ENCODE measurements around the gene GCK. TPM values are rescaled to one million over a fixed set of nuclear protein-coding genes. Genes with fewer than 3 reads are reported as not detected.

The GCK gene
- total RNA-seq, result 1 to 10 TPM; 1.1 to 1.3 TPM

- ChIA-PET POLR2A (no interaction called here), CTCF (no interaction called here)
- Mint-ChIP-seq H3K36me3 (no peaks in the 10 kb centered on the region), H3K27me3 (no peaks in the 10 kb centered on the region), H3K9me3 (no peaks in the 10 kb centered on the region), H3K4me3 (no peak within 1 kb of the TSS), H3K27ac (no peak within 1 kb of the TSS), H3K4me1 (ENCODE audit: low read depth) (peaks cover 6% of the 10 kb centered on the region)
- intact Hi-C loops (cut with micrococcal nuclease), result no loop called here
- DNase-seq, result no peak
Observed at GRCh38 chr7:44189286-44189992, at the start of gene GCK. GCK (minus strand) TSS chr7:44189439; CDS start chr7:44188953, 486 bp downstream.

GRCh38 chr7:44238116-44238695 is 49.0 kb upstream of the GCK start:
- intact Hi-C loops (cut with micrococcal nuclease), result no loop called here
- CTCF ChIA-PET, result interaction anchor here (1.1 kb wide), 1 partner anchor 327 kb away, joined by 4 read pairs; no protein-coding TSS in a partner anchor
- no peak overlapping the region for H3K27ac Mint-ChIP-seq
- H3K4me3 Mint-ChIP-seq, result no peak overlapping the region
- DNase-seq, result no peak
- no peaks in the 10 kb centered on the region for H3K36me3 Mint-ChIP-seq
- no peaks in the 10 kb centered on the region for H3K4me1 Mint-ChIP-seq (ENCODE audit: low read depth)
- H3K9me3 Mint-ChIP-seq, result no peaks in the 10 kb centered on the region
- POLR2A ChIA-PET, result no interaction called here
- H3K27me3 Mint-ChIP-seq, result no peaks in the 10 kb centered on the region

GRCh38 chr7:44237696-44238095 is 48.5 kb upstream of the GCK start:
- Mint-ChIP-seq H3K27me3 (no peaks in the 10 kb centered on the region), H3K4me1 (ENCODE audit: low read depth) (no peaks in the 10 kb centered on the region), H3K4me3 (no peak overlapping the region), H3K36me3 (no peaks in the 10 kb centered on the region), H3K27ac (no peak overlapping the region), H3K9me3 (no peaks in the 10 kb centered on the region)
- CTCF ChIA-PET, result interaction anchor here (1.1 kb wide), 1 partner anchor 328 kb away, joined by 4 read pairs; no protein-coding TSS in a partner anchor
- POLR2A ChIA-PET, result no interaction called here
- intact Hi-C loops (cut with micrococcal nuclease), result no loop called here
- no peak for DNase-seq

- CTCF ChIA-PET, result no interaction called here
- Mint-ChIP-seq H3K27ac (no peak overlapping the region), H3K4me1 (ENCODE audit: low read depth) (no peaks in the 10 kb centered on the region), H3K36me3 (no peaks in the 10 kb centered on the region), H3K9me3 (no peaks in the 10 kb centered on the region), H3K4me3 (no peak overlapping the region), H3K27me3 (no peaks in the 10 kb centered on the region)
- POLR2A ChIA-PET, result no interaction called here
- intact Hi-C loops (cut with micrococcal nuclease), result no loop called here
- no peak for DNase-seq
Observed at GRCh38 chr7:44236333-44236728, 47.1 kb upstream of the GCK start.

GRCh38 chr7:44235582-44236332 is 46.5 kb upstream of the GCK start:
- Mint-ChIP-seq H3K36me3 (no peaks in the 10 kb centered on the region), H3K4me1 (ENCODE audit: low read depth) (no peaks in the 10 kb centered on the region), H3K27me3 (no peaks in the 10 kb centered on the region), H3K9me3 (no peaks in the 10 kb centered on the region), H3K4me3 (no peak overlapping the region), H3K27ac (no peak overlapping the region)
- CTCF ChIA-PET, result interaction anchor here (1.0 kb wide), 1 partner anchor 299 kb away, joined by 3 read pairs; no protein-coding TSS in a partner anchor
- POLR2A ChIA-PET, result no interaction called here
- intact Hi-C loops (cut with micrococcal nuclease), result no loop called here
- no peak for DNase-seq

GRCh38 chr7:44235066-44235465 is 45.8 kb upstream of the GCK start:
- Mint-ChIP-seq H3K36me3 (no peaks in the 10 kb centered on the region), H3K27me3 (no peaks in the 10 kb centered on the region), H3K27ac (no peak overlapping the region), H3K9me3 (no peaks in the 10 kb centered on the region), H3K4me1 (ENCODE audit: low read depth) (no peaks in the 10 kb centered on the region), H3K4me3 (no peak overlapping the region)
- no peak for DNase-seq
- ChIA-PET POLR2A (no interaction called here), CTCF (interaction anchor here (1.0 kb wide), 1 partner anchor 300 kb away, joined by 3 read pairs; no protein-coding TSS in a partner anchor)
- intact Hi-C loops (cut with micrococcal nuclease), result no loop called here

- Mint-ChIP-seq H3K9me3 (no peaks in the 10 kb centered on the region), H3K27me3 (no peaks in the 10 kb centered on the region), H3K27ac (no peak overlapping the region), H3K4me3 (no peak overlapping the region), H3K4me1 (ENCODE audit: low read depth) (no peaks in the 10 kb centered on the region), H3K36me3 (no peaks in the 10 kb centered on the region)
- no peak for DNase-seq
- CTCF ChIA-PET, result interaction anchor here (0.6 kb wide), 1 partner anchor 315 kb away, joined by 4 read pairs; no protein-coding TSS in a partner anchor
- POLR2A ChIA-PET, result interaction anchor here (0.6 kb wide), 1 partner anchor 12 kb away, joined by 4 read pairs; no protein-coding TSS in a partner anchor
- intact Hi-C loops (cut with micrococcal nuclease), result no loop called here
Observed at GRCh38 chr7:44232901-44233715, 43.9 kb upstream of the GCK start.

GRCh38 chr7:44232396-44232795 is 43.2 kb upstream of the GCK start:
- Mint-ChIP-seq H3K27ac (no peak overlapping the region), H3K36me3 (no peaks in the 10 kb centered on the region), H3K9me3 (no peaks in the 10 kb centered on the region), H3K27me3 (no peaks in the 10 kb centered on the region), H3K4me3 (no peak overlapping the region), H3K4me1 (ENCODE audit: low read depth) (no peaks in the 10 kb centered on the region)
- DNase-seq, result no peak
- ChIA-PET CTCF (no interaction called here), POLR2A (no interaction called here)
- intact Hi-C loops (cut with micrococcal nuclease), result no loop called here

- intact Hi-C loops (cut with micrococcal nuclease), result no loop called here
- H3K27ac Mint-ChIP-seq, result no peak overlapping the region
- CTCF ChIA-PET, result no interaction called here
- DNase-seq, result no peak
- POLR2A ChIA-PET, result no interaction called here
- H3K4me1 Mint-ChIP-seq (ENCODE audit: low read depth), result no peaks in the 10 kb centered on the region
- H3K9me3 Mint-ChIP-seq, result no peaks in the 10 kb centered on the region
- H3K27me3 Mint-ChIP-seq, result peaks cover 1% of the 10 kb centered on the region
- H3K4me3 Mint-ChIP-seq, result no peak overlapping the region
- H3K36me3 Mint-ChIP-seq, result no peaks in the 10 kb centered on the region
Observed at GRCh38 chr7:44231088-44231487, 41.8 kb upstream of the GCK start.

GRCh38 chr7:44230286-44230685 is 41.0 kb upstream of the GCK start:
- Mint-ChIP-seq H3K4me1 (ENCODE audit: low read depth) (no peaks in the 10 kb centered on the region), H3K27ac (no peak overlapping the region), H3K36me3 (no peaks in the 10 kb centered on the region), H3K9me3 (no peaks in the 10 kb centered on the region), H3K4me3 (no peak overlapping the region), H3K27me3 (peaks cover 6% of the 10 kb centered on the region)
- CTCF ChIA-PET, result interaction anchor here (1.4 kb wide), 1 partner anchor 11 kb away, joined by 4 read pairs; no protein-coding TSS in a partner anchor
- intact Hi-C loops (cut with micrococcal nuclease), result no loop called here
- DNase-seq, result no peak
- POLR2A ChIA-PET, result no interaction called here

GRCh38 chr7:44229546-44230105 is 40.4 kb upstream of the GCK start:
- intact Hi-C loops (cut with micrococcal nuclease), result no loop called here
- H3K9me3 Mint-ChIP-seq, result no peaks in the 10 kb centered on the region
- no peaks in the 10 kb centered on the region for H3K4me1 Mint-ChIP-seq (ENCODE audit: low read depth)
- no peak overlapping the region for H3K27ac Mint-ChIP-seq
- ChIA-PET CTCF (interaction anchor here (1.4 kb wide), 1 partner anchor 11 kb away, joined by 4 read pairs; no protein-coding TSS in a partner anchor), POLR2A (no interaction called here)
- no peaks in the 10 kb centered on the region for H3K36me3 Mint-ChIP-seq
- H3K4me3 Mint-ChIP-seq, result no peak overlapping the region
- peaks cover 6% of the 10 kb centered on the region for H3K27me3 Mint-ChIP-seq
- no peak for DNase-seq

Data from activated CD4-positive, alpha-beta memory T cell treated with anti-CD3 and anti-CD28 coated beads for 36 hours (primary cell).